Adrenal gland (tissue), 5 donors: ENCODE data around the gene PDGFB.

Source experiments
- CTCF ChIP-seq, 6 experiments: fragments of 450-650 bp in 4 of 6; fragments of 200-600 bp in 2 of 6; sonication (generic) in 1 of 6; IDR thresholded peaks; 1 replicate in 5 of 6; 2 replicates in 1 of 6; pipeline versions ENCODE4 v1.5.1 to v1.8.0; 2016 to 2021; ENCODE audit warnings: antibody characterized with exemption in 6 of 6, mild to moderate bottlenecking in 2 of 6, moderate library complexity in 1 of 6
- POLR2A ChIP-seq, 2 donors: fragments of 450-650 bp; IDR thresholded peaks; one replicate each; pipeline ENCODE4 v1.6.1; 2017; ENCODE audit warnings: antibody characterized with exemption in 2 of 2, mild to moderate bottlenecking in 2 of 2, moderate library complexity in 1 of 2
- donor health status: DM: no; HTN: no; CAD: no.

GRCh38 chr22:39215070-39215396 is 29.7 kb downstream of the PDGFB start:
- TF ChIP-seq CTCF (IDR thresholded peaks at IDR 0.05) = no peak
- TF ChIP-seq POLR2A (IDR thresholded peaks at IDR 0.05) = no peak
